A549 (cell line): Measurements from ENCODE around the gene SHISA4.
"Not testable (repeated sequence)": the region's sequence is repeated elsewhere in the genome, so short reads cannot be mapped to it uniquely, and the experiment has no call there.

Experiments
- CTCF ChIP-seq: fragments of >200 bp; sonication (Bioruptor Twin); formaldehyde crosslinking; IDR thresholded peaks from 3 replicates; pipeline ENCODE4 v1.5.1; 2016
- E2F6 ChIP-seq: IDR thresholded peaks from 2 replicates; pipeline ENCODE4 v1.6.1; 2012; ENCODE audit warnings: low read depth, borderline replicate concordance
- ESRRA ChIP-seq: fragments of 150-350 bp; IDR thresholded peaks from 2 replicates; pipeline ENCODE4 v1.6.1; 2014; ENCODE audit warnings: mild to moderate bottlenecking, low read length, borderline replicate concordance
- HDAC2 ChIP-seq: fragments of 200-600 bp; sonication (generic); IDR thresholded peaks from 2 replicates; pipeline ENCODE4 v1.6.1; 2016
- JUN ChIP-seq, 2 experiments: fragments of >200 bp; sonication (Bioruptor Twin); formaldehyde crosslinking; IDR thresholded peaks; 2 replicates in 1 of 2; 3 replicates in 1 of 2; pipeline ENCODE4 v1.6.1; 2016 to 2017
- JUNB ChIP-seq: fragments of >200 bp; sonication (Bioruptor Twin); formaldehyde crosslinking; IDR thresholded peaks from 2 replicates; pipeline ENCODE4 v1.6.1; 2016
- PBX3 ChIP-seq: IDR thresholded peaks from 2 replicates; pipeline ENCODE4 v1.6.1; 2012
- POLR2AphosphoS2 ChIP-seq: conservative IDR thresholded peaks from 2 replicates; pipeline ENCODE4 v1.6.1; 2012; ENCODE audit warnings: low read length, improper control_type of control experiment, inconsistent platforms
- REST ChIP-seq: fragments of 200-600 bp; sonication (generic); IDR thresholded peaks from 2 replicates; pipeline ENCODE4 v1.6.1; 2016; ENCODE audit warnings: antibody characterized with exemption, mild to moderate bottlenecking, moderate library complexity

GRCh38 chr1:201856722-201857121 is 32.0 kb upstream of the SHISA4 start:
- TF ChIP-seq CTCF; POLR2AphosphoS2; JUNB; HDAC2; REST; PBX3; E2F6; ESRRA; JUN (IDR thresholded peaks at IDR 0.05): not testable (repeated sequence)
